CD4-positive, alpha-beta T cell treated with Interleukin-15 for 4 hours (primary cell): ENCODE measurements around the gene BIRC6.
A peak's percentile ranks its signal among the peaks of the same experiment; 100 is the strongest.
"Not testable (repeated sequence)": the region's sequence is repeated elsewhere in the genome, so short reads cannot be mapped to it uniquely, and the experiment has no call there.

Experiments used
- DNase-seq: peaks from one replicate; pipeline ENCODE4 v3.0.0-alpha.2; 2020; ENCODE audit warnings: low spot score

The BIRC6 gene

DNA sequence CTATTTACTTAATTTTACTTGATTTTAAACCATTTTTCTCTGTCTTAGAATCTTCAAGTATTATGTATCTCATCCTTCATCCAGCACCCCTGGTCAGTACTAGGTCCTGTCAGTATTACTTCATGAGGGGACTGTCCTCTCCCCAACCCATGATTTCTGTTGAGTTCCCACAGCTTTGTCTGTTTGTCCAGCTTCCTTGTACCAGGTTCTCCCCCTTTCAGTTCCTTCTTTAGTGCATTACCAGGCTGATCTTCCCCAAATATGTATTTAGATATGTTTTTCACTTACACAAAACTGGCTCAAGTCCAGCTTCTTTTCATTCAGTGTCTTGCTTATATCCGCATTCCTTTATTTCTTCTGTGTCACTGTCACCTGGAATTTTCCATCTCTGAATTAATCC, 257.3 kb downstream of the BIRC6 start:
- no peak for DNase-seq

DNA sequence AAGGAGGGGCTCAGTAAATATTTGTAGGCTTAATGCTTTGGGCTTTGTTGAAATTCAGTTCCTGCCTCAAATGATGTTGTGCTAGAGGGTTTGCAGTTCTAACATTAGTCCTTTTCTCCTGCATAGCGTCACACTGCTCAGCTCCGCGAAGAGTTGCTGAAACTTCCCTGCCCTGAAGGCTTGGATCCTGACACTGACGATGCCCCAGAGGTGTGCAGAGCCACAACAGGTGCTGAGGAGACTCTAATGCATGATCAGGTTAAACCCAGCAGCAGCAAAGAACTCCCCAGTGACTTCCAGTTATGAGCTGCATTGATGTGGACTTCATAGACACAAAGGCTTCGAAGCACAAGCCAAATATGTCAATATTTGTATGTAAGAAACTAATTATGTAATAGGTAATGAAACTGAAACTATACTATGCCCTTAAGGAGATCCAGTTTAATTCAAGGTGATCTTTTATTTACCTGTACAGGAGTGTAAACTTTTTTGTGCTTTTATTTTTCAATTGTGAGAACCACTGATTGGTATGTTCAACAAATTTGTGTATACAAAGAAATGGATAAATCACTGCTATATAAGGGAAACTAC, 260.9 kb downstream of the BIRC6 start:
- DNase-seq = no peak

DNA sequence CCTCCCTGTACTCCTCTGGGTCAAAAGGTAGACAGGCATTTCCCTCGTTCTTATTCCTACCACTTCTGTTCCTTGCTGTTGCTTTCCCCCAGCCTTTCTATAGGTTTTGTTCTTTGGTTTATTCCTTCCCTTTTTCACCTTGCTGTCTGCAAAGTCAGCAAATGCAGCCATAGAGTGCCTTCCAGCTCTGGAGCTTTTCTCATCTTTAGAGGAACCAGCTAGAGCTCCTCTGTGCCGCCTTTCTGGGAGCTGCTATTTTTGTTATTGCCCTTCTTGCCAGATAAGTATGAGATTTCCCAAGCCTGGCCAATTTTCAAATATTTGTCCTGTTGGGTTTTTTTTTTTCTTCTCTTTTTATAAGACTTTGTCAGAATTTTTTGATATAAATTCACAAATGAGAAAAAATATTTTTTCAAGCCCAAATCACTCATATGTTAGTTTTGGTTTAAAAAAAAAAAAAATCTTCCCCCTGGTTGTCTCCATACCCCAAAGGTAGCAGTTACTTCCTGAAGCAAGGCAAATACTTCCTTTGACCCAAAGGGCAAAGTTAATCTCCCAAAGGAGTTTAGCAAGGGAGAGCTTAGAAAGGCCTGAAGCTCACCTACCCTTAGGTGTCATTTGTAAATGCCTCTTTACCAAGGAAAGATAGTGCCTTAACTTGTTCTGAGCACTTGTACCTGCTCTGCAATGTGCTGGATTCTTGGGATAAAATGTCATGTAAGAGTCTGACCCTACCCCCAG, 265.9 kb downstream of the BIRC6 start:
- no peak for DNase-seq

DNA sequence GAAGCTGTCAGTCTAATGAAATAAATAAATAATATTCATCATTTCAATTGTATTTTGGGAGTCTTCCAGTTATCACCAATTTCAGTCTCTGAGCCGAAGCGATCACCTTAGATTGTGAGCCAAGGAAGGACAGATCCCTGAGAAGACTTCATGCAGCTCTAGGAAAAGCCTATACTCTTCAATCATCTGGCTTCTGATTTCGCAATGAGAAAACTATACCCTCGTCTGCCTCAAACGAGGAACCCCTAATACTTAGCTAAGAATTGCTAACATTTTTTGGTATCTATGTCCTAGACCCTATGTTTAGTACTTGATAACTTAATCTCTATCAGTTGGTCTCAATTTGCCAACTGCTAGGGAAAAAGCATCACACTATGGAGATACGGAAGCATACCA, 266.5 kb downstream of the BIRC6 start:
- DNase-seq = no peak

DNA sequence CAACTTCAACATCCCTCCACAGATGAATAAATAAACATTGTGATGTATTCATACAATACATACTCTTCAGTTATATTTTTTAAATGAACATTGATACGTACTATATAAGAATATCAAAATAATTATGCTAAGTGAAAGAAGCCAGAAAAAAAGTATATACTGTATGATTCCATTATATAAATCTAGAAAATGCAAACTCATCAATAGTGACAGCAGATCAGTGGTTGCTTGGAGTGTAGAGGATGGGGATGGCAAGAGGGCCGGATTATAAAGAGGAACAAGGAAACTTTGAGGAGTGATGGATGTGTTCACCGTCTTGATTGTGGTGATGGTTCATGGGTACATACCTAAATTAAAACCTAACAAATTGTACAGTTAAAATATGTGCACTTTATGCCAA, 268.0 kb downstream of the BIRC6 start:
- no peak for DNase-seq

- no peak for DNase-seq
Measured at GRCh38 chr2:32626639-32627221, 269.9 kb downstream of the BIRC6 start.

GRCh38 chr2:32627441-32627813, 270.6 kb downstream of the BIRC6 start:
- no peak for DNase-seq

- DNase-seq = peak; percentile 94
Measured at GRCh38 chr2:32627814-32628579, 271.2 kb downstream of the BIRC6 start, which contains the start of gene TTC27. Gene TTC27, plus strand, starts transcription at chr2:32628050. Its CDS starts 243 bp downstream, at chr2:32628293.

DNA sequence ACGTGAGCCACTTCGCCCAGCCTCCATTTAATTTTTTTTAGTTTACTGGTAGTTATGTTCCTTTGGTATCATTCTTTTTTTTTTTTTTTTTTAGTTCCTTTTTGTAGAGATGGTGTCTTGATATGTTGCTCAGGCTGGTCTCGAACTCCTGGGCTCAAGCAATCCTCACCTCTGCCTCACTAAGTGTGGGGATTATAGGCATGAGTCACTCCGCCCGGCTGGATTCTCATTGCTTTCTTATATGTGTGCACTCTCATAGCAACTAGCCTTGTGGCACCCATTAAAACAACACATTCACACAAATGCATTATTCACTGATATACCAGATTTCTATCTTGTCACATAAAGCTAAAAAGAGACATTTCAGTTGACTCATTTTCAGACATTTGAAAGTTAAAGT, 275.3 kb downstream of the BIRC6 start:
- no peak for DNase-seq

- no peak for DNase-seq
Measured at GRCh38 chr2:32633040-32633439, 276.2 kb downstream of the BIRC6 start.

GRCh38 chr2:32638548-32638947, 281.7 kb downstream of the BIRC6 start:
- DNase-seq = not testable (repeated sequence)

GRCh38 chr2:32641180-32641579, 284.4 kb downstream of the BIRC6 start:
- no peak for DNase-seq

DNA sequence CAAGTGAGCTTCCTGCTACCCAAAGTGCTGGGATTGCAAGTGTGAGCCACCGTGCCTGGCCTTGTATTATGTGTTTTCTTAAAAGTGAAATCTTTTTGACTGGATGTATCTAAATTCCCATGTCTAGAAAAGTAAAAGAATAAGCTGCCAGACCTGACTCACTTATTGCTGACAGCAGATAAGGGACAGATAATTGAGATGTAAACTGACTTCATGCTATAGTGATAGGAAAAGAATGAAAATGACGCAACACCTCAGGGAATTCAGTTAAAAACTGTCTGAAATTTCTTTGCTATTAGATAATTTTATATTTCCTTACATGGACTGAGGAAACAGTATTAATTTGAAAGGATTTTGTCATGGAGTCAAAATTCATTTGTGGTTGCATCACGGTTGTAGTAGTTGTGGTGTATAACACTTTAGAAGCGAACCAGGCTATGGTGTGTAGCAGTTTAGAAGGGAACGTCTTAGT, 290.4 kb downstream of the BIRC6 start:
- no peak for DNase-seq

- DNase-seq = no peak
Measured at GRCh38 chr2:32652555-32653209, 295.9 kb downstream of the BIRC6 start.

DNA sequence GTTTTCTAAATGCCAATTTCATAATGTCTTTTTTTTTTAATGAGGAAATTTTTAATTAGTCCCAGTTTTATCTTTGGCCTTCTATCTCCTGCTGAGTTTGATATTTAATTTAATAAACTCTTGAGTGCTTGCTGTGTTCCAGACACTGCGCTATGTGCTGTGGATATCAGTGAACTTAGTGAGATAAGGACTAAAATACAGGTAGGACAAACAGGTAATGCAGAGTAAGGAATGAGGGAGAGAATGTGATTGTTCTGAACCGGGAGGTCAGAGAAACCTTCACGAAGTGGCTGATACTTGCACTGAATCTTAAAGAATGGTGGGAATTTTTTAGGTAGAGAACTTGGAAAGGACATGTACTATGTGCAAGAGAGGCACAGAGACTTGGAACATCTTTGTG, 299.2 kb downstream of the BIRC6 start:
- DNase-seq = no peak

GRCh38 chr2:32663864-32664263, 307.0 kb downstream of the BIRC6 start:
- DNase-seq = no peak

DNA sequence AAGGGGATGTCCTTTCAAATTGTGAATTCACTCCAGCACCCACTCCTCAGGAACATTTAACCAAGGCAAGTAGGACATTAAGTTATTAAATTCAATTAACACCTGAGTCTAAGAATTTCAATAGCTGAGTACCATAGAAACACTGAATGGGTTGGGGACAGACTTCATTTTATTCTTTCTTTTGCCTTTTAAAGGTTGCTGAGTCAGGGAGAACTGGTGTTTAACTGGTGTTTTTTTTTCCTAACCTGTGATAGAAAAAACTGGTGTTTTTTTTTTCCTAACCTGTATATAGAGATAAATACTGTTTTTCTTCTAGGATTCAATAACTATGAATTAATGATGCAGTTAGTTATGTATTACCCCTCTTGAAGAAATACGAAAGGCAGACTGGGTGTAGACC, 309.9 kb downstream of the BIRC6 start:
- no peak for DNase-seq

DNA sequence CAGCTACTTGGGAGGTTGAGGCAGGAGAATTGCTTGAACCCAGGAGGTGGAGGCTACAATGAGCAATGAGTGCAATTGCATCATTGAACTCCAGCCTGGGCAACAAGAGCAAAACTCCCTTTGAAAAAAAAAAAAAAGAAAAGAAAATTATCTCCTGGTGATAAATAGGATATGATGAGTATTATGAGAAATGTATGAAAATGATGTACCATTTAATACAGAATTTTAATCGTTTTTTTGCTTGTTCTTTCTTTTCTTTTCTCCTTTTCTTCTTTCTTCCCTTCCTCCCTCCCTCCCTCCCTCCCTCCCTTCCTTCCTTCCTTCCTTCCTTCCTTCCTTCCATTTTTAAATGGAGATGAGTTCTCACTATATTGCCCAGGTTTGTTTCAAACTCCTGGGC, 311.4 kb downstream of the BIRC6 start:
- no peak for DNase-seq
